AG04450 (cell line): Measurements from ENCODE around the gene ZDHHC20. TPM values are rescaled to one million over a fixed set of nuclear protein-coding genes. Genes with fewer than 3 reads are reported as not detected.

Experiments used
- CTCF ChIA-PET: fragments of 300-600, 350-600 bp; formaldehyde crosslinking; extraction: SDS; loops from one replicate; lab custom pipeline; 2022; ENCODE audit warnings: antibody characterized with exemption, inconsistent platforms; lab: Charles Lee
- POLR2A ChIA-PET: fragments of 350-600 bp; formaldehyde crosslinking; extraction: SDS; loops from one replicate; lab custom pipeline; 2021; ENCODE audit warnings: antibody characterized with exemption, inconsistent platforms; lab: Yijun Ruan, JAX
- DNase-seq: peaks from one replicate; pipeline ENCODE4 v3.0.0-alpha.2; 2011; ENCODE audit warnings: low read depth, low spot score
- H3K27ac ChIP-seq: one replicate; pipeline ENCODE4 v1.5.1; 2012; ENCODE audit warnings: low read depth, low read length, control low read depth
- H3K27me3 ChIP-seq: one replicate; pipeline ENCODE4 v1.6.0; 2012; ENCODE audit warnings: low read length; ENCODE audit not compliant: control insufficient read depth, insufficient read depth
- H3K4me3 ChIP-seq: 2 replicates; pipeline ENCODE4 v1.5.1; 2011; ENCODE audit warnings: mild to moderate bottlenecking, low read depth, low read length, control low read depth
- H3K9me3 ChIP-seq: 2 replicates; pipeline ENCODE4 v1.5.1; 2012; ENCODE audit warnings: low read length; ENCODE audit not compliant: control insufficient read depth, insufficient read depth
- polyA plus RNA-seq: library from polyadenylated mRNA; depleted of rRNA; stranded (reverse); fragments of >200 nt; gene quantifications from 2 replicates; pipeline ENCODE4 v1.2.3, GENCODE V29; 2011
- TF ChIP-seq, protein P1 (sequence below): IDR thresholded peaks from 2 replicates; pipeline ENCODE4 v1.5.1; 2011; ENCODE audit warnings: low read depth, low read length, control low read depth, inconsistent platforms

ZDHHC20 gene
- polyA plus RNA-seq, 1 experiment = 59.8 TPM

- no peak for DNase-seq
- no peak overlapping the region for H3K27ac ChIP-seq
- H3K9me3 ChIP-seq = no peaks in the 10 kb centered on the region
- CTCF ChIA-PET = interaction anchor here (0.6 kb wide), 1 partner anchor 56 kb away, joined by 4 read pairs; no protein-coding TSS in a partner anchor
- no peak overlapping the region for H3K4me3 ChIP-seq
- TF ChIP-seq, protein P1, sequence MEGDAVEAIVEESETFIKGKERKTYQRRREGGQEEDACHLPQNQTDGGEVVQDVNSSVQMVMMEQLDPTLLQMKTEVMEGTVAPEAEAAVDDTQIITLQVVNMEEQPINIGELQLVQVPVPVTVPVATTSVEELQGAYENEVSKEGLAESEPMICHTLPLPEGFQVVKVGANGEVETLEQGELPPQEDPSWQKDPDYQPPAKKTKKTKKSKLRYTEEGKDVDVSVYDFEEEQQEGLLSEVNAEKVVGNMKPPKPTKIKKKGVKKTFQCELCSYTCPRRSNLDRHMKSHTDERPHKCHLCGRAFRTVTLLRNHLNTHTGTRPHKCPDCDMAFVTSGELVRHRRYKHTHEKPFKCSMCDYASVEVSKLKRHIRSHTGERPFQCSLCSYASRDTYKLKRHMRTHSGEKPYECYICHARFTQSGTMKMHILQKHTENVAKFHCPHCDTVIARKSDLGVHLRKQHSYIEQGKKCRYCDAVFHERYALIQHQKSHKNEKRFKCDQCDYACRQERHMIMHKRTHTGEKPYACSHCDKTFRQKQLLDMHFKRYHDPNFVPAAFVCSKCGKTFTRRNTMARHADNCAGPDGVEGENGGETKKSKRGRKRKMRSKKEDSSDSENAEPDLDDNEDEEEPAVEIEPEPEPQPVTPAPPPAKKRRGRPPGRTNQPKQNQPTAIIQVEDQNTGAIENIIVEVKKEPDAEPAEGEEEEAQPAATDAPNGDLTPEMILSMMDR = no peak
- POLR2A ChIA-PET = no interaction called here
- no peaks in the 10 kb centered on the region for H3K27me3 ChIP-seq
Observed at GRCh38 chr13:21372530-21372929, 86.6 kb downstream of the ZDHHC20 start.

DNA sequence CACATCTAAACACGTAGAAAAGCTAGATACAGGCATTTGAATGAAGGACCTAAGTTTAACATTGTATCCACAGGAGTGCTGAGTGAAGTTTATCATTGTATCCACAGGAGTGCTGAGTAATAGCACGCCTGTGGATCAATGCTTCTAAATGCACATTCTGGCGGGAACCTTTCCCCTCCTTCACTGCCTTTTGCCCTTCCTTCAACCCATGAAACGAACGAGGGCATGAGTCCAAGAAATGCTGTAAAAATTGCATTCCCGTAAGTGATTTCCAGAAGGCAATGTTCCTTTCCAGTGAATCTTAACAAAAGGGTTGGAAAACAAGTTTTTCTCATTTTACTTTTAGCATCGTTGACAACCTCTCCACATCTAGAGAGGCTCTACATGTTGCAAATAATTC, 88.1 kb downstream of the ZDHHC20 start:
- POLR2A ChIA-PET = interaction anchor here (0.6 kb wide), 1 partner anchor 195 kb away, joined by 3 read pairs; the partner anchor contains the start of genes MRPL57 and SKA3
- no peak overlapping the region for H3K4me3 ChIP-seq
- DNase-seq = no peak
- CTCF ChIA-PET = no interaction called here
- no peak overlapping the region for H3K27ac ChIP-seq
- H3K27me3 ChIP-seq = no peaks in the 10 kb centered on the region
- TF ChIP-seq, protein P1 = no peak
- no peaks in the 10 kb centered on the region for H3K9me3 ChIP-seq

DNA sequence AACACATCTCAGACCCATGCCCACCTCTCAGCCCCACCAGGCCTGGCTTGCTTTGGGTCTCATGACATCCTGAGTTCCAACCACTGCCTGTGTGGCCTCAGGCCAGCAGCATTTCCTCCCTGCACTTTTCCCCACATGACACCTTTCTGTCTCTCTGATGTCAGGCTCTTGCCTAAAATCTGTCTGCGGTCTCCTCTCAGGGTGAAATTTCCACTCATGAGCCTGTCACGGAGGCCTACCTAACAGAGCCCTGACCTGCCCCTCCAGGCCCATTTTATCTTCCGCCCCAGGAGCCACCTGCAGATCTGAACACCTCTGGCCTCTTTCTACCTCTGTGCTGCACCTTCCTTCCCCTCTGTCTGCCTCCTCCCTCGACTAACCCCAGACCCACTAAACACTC, 93.5 kb downstream of the ZDHHC20 start:
- CTCF ChIA-PET = no interaction called here
- DNase-seq = no peak
- H3K27me3 ChIP-seq = no peaks in the 10 kb centered on the region
- POLR2A ChIA-PET = no interaction called here
- TF ChIP-seq, protein P1 = no peak
- no peaks in the 10 kb centered on the region for H3K9me3 ChIP-seq
- H3K4me3 ChIP-seq = no peak overlapping the region
- no peak overlapping the region for H3K27ac ChIP-seq

DNA sequence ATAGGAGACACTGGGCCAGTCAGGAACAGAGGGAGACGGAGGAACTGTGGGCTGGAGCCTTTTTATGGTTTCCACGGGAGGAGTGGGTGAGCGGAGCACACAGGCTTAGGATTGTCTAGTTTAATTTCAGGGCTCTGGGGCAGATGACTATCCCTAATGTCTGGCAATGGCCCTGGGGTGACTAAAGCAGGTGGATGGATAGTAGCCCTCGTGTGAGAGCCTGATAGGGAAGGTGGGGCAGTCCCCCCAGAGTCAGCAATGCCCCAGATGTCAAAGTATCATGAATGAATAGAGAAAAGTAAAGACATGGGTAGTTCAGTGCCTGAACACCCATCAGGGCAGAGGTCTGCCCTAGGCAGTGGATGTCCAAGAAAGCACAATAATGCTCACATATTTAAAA, 94.2 kb downstream of the ZDHHC20 start:
- POLR2A ChIA-PET = no interaction called here
- no peak overlapping the region for H3K4me3 ChIP-seq
- H3K27me3 ChIP-seq = peaks cover 2% of the 10 kb centered on the region
- CTCF ChIA-PET = no interaction called here
- TF ChIP-seq, protein P1 = no peak
- DNase-seq = no peak
- H3K27ac ChIP-seq = no peak overlapping the region
- H3K9me3 ChIP-seq = no peaks in the 10 kb centered on the region

DNA sequence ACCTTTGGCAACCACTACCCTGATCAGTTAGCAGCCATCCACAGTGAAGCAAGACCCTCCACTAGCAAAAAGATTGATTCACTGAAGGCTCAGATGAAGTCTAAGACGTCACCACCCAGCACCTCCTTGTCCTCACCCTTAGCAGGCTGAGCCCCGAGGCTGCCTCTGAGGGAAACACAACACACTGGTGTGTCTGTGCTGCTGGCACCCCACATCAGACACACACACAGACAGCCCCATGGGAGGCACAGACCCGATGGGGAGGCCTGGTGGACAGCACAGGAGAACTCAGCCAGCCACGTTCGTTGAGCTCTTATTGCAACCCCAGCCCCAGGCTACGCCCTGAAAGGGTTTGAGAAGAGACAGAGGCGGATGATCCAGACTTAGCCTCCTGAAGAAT, 94.7 kb downstream of the ZDHHC20 start:
- Histone ChIP-seq H3K9me3 (no peaks in the 10 kb centered on the region), H3K27me3 (peaks cover 2% of the 10 kb centered on the region), H3K4me3 (no peak overlapping the region), H3K27ac (no peak overlapping the region)
- POLR2A ChIA-PET = no interaction called here
- CTCF ChIA-PET = no interaction called here
- TF ChIP-seq, protein P1 = no peak
- no peak for DNase-seq
